Adrenal gland (tissue), 5 donors: ENCODE data around the gene SFTPB.

ENCODE experiments used
- POLR2A ChIP-seq, 2 donors: fragments of 450-650 bp; IDR thresholded peaks; one replicate each; pipeline ENCODE4 v1.6.1; 2017; ENCODE audit warnings: antibody characterized with exemption in 2 of 2, mild to moderate bottlenecking in 2 of 2, moderate library complexity in 1 of 2
- TF ChIP-seq, protein P1 (sequence below), 6 experiments: fragments of 450-650 bp in 4 of 6; fragments of 200-600 bp in 2 of 6; sonication (generic) in 1 of 6; IDR thresholded peaks; 1 replicate in 5 of 6; 2 replicates in 1 of 6; pipeline versions ENCODE4 v1.5.1 to v1.8.0; 2016 to 2021; ENCODE audit warnings: antibody characterized with exemption in 6 of 6, mild to moderate bottlenecking in 2 of 6, moderate library complexity in 1 of 6
- donor health status: DM: no; HTN: no; CAD: no.

DNA sequence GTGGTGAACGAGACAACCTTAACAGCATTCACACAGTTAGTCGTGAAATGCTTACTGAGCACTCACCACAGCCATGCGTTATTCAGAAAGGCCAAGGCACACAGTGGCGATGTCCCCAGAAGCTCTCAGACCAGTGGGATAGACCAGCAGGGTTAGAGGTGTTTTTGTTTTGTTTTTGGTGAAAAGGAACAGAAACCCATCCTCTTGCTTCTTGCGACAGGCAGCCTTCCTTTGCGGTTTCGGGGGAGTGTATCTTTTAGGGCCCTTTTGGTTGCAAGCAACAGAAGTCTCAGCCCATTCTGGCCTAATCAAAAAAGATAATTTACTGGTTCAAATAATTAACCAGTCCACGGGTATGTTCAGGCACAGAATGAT is 30.9 kb upstream of the SFTPB start:
- TF ChIP-seq, protein P1, sequence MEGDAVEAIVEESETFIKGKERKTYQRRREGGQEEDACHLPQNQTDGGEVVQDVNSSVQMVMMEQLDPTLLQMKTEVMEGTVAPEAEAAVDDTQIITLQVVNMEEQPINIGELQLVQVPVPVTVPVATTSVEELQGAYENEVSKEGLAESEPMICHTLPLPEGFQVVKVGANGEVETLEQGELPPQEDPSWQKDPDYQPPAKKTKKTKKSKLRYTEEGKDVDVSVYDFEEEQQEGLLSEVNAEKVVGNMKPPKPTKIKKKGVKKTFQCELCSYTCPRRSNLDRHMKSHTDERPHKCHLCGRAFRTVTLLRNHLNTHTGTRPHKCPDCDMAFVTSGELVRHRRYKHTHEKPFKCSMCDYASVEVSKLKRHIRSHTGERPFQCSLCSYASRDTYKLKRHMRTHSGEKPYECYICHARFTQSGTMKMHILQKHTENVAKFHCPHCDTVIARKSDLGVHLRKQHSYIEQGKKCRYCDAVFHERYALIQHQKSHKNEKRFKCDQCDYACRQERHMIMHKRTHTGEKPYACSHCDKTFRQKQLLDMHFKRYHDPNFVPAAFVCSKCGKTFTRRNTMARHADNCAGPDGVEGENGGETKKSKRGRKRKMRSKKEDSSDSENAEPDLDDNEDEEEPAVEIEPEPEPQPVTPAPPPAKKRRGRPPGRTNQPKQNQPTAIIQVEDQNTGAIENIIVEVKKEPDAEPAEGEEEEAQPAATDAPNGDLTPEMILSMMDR (IDR thresholded peaks at IDR 0.05), result no peak
- no peak for TF ChIP-seq POLR2A (IDR thresholded peaks at IDR 0.05)
